Measurements from ENCODE around the gene TUBB3. TPM values are rescaled to one million over a fixed set of nuclear protein-coding genes. Genes with fewer than 3 reads are reported as not detected.
A peak's percentile ranks its signal among the peaks of the same experiment; 100 is the strongest.

TUBB3 gene
- total RNA-seq, 1 experiment from 2014 or later: 173 TPM

GRCh38 chr16:89957216-89957785 lies 34.2 kb downstream of the TUBB3 start (continued):
- TF ChIP-seq ELF1 (IDR thresholded peaks at IDR 0.05; ENCODE audit: borderline replicate concordance, low read depth): no peak
- no peak for TF ChIP-seq JUND (IDR thresholded peaks at IDR 0.05)
- TF ChIP-seq YY1 (IDR thresholded peaks at IDR 0.05; ENCODE audit: extremely low read depth, insufficient replicate concordance, low read depth, low read length): no peak
- TF ChIP-seq CBX3 (IDR thresholded peaks at IDR 0.05; ENCODE audit: low read depth): no peak
- no peak for TF ChIP-seq EGR1 (IDR thresholded peaks at IDR 0.05; ENCODE audit: low read depth)
- TF ChIP-seq SIN3A (IDR thresholded peaks at IDR 0.05; ENCODE audit: low read depth): no peak
- TF ChIP-seq EZH2phosphoT487 (IDR thresholded peaks at IDR 0.05; ENCODE audit: borderline replicate concordance): no peak
- no peak for TF ChIP-seq FOSL1 (IDR thresholded peaks at IDR 0.05; ENCODE audit: low read depth)
- TF ChIP-seq RAD21 (IDR thresholded peaks at IDR 0.05; ENCODE audit: low read depth): no peak
- no peak for TF ChIP-seq EZH2 (IDR thresholded peaks at IDR 0.05)
- TF ChIP-seq POLR2AphosphoS5 (IDR thresholded peaks at IDR 0.05; ENCODE audit: low read depth, low read length): no peak
- TF ChIP-seq TCF7L2 (IDR thresholded peaks at IDR 0.05; ENCODE audit: borderline replicate concordance, extremely low read depth, insufficient read depth, insufficient read length): no peak

DNA sequence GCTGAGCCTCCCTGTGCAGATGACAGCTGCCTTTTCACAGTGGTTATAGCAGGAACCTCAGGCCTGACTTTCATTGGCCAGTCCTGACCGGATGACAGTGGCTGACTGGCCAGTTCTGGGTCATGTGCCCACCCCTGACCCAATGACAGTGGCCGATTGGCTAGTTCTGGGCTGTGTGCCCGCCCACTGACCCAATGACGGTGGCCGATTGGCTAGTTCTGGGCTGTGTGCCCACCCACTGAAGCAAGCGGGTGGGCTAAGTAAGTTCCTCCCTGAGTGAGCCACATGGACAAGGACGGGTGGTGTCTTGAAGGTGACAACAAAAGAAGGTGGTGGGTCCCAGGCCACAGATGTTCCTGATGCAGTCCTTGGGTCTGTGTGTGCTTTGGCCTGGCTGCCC lies 34.9 kb downstream of the TUBB3 start:
- Histone ChIP-seq H2AFZ (ENCODE audit: low read depth, low read length, poor library complexity, severe bottlenecking) (no peak overlapping the region), H3K36me3 (ENCODE audit: control insufficient read depth in 1 of 2, insufficient read depth in 2 of 2, low read length in 2 of 2) (peaks cover 17 to 33% of the 10 kb centered on the region in 2 experiments; a peak in 3 of 4 replicates), H3K9ac (ENCODE audit: low read length) (no peak overlapping the region), H3K4me2 (ENCODE audit: low read length) (no peak overlapping the region), H3K4me3 (replicated peaks in 1 of 2; ENCODE audit: low read depth in 1 of 2, low read length in 2 of 2) (no peak overlapping the region), H3K79me2 (ENCODE audit: insufficient read depth, low read length) (peaks cover 13% of the 10 kb centered on the region; the same call in 1 of the 2 replicates), H4K20me1 (ENCODE audit: insufficient read depth) (no peaks in the 10 kb centered on the region), H3K9me2 (ENCODE audit: insufficient read depth) (no peaks in the 10 kb centered on the region), H3K9me3 (ENCODE audit: control insufficient read depth in 1 of 2, insufficient read depth in 1 of 2, low read depth in 1 of 2, low read length in 2 of 2) (no peaks in the 10 kb centered on the region), H3K27me3 (ENCODE audit: insufficient read depth, low read length) (no peaks in the 10 kb centered on the region), H3K27ac (ENCODE audit: low read depth, low read length) (no peak overlapping the region), H3K4me1 (ENCODE audit: control insufficient read depth in 1 of 2, insufficient read depth in 2 of 2, low read length in 2 of 2) (no peaks in the 10 kb centered on the region)
- RAD21 ChIA-PET (ENCODE audit: low non-redundant PET in 1 of 2, low total read pairs in 2 of 2, uncharacterized antibody in 2 of 2, unreplicated experiment in 2 of 2): no interaction called here
- intact Hi-C loops (cut with micrococcal nuclease): loop anchor here (1.0 kb wide), 1 partner anchor 28 kb away; no protein-coding TSS in a partner anchor
- peak; percentile 40 for DNase-seq (ENCODE audit: low read depth, low spot score)
- CTCF ChIA-PET: no interaction called here
- TF ChIP-seq POLR2AphosphoS5 (IDR thresholded peaks at IDR 0.05; ENCODE audit: low read depth, low read length): no peak
- TF ChIP-seq ELF1 (IDR thresholded peaks at IDR 0.05; ENCODE audit: borderline replicate concordance, low read depth): no peak
- TF ChIP-seq JUND (IDR thresholded peaks at IDR 0.05): no peak
- no peak for TF ChIP-seq SRF (IDR thresholded peaks at IDR 0.05; ENCODE audit: low read depth)
- peak; percentile 76 for TF ChIP-seq SP1 (IDR thresholded peaks at IDR 0.05; ENCODE audit: low read depth)
- no peak for TF ChIP-seq CBX3 (IDR thresholded peaks at IDR 0.05; ENCODE audit: low read depth)
- ATAC-seq: peak; percentile 93
- POLR2A ChIA-PET: no interaction called here
- BruUV-seq (replicated peaks): no TSS peak

All from HCT116 (cell line).